DMS114 treated with DMSO at 0.1 percent for 48 hours (cell line): ENCODE measurements around the gene FBXL19.

Experiments used
- DNase-seq: peaks from one replicate; lab custom pipeline; 2025; ENCODE audit not compliant: unreplicated experiment; lab: John Stamatoyannopoulos, UW

Gene FBXL19

DNA sequence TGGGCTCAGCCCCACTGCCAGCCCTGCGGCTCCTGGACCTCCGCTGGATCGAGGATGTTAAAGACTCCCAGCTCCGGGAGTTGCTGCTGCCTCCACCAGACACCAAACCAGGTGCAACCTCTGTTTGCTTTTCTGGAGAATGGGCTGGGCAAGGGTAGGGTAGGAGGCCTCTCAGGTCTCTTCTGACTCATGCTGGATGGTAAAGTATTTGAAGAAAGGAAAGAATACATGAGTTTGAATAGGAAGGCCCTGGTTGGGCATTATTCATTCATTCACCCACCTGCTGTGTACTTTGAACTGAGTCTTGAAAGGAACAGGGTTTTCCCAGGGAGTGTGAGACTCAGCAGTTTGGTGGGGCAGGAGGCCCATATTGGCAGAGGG lies 19.0 kb downstream of the FBXL19 start:
- DNase-seq: no peak

DNA sequence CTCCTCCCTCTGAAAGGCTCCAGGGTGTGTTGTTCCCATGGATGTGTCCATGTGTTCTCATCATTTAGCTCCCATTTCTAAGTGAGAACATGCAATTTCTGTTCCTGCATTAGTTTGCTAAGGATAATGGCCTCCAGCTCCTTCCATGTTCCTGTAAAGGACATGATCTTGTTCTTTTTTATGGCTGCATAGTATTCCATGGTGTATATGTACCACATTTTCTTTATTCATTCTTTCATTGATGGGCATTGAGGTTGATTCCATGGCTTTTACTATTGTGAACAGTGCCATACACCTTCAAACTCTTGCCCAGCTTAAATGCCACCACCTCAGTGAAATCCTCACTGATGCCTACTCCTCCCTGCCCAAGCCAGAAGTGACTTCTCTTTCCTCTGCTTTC lies 21.0 kb downstream of the FBXL19 start:
- no peak for DNase-seq

DNA sequence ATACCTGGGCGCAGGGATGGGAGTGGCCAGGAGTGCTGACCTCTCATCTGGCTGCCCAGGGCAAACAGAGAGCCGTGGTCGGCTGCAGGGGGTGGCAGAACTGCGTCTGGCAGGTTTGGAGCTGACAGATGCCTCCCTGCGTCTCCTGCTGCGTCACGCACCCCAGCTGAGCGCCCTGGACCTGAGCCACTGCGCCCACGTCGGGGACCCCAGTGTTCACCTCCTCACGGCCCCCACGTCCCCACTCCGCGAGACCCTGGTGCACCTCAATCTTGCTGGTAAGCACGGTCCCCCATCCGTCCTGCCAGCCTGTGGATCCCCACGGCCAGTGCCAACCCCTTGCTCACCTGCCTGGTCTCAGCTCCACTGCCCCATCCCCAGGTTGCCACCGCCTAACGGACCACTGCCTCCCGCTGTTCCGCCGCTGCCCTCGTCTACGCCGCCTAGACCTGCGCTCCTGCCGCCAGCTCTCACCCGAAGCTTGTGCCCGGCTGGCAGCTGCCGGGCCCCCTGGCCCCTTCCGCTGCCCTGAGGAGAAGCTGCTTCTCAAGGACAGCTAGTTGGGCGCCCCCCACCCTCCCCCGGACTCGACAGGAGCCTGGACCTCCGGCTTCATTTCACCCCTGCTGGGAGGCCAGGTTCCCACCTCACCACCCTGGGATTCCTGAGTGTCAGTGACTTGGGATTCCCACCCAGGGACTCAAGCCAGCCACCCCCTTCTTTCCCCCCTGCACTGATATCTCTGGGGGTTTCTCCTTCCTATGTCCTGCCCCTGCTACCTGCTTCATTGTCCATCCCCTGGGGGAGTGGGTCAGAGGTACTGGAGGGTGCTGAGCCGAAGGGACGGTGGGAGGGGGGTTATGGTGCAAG lies 23.5 kb downstream of the FBXL19 start:
- DNase-seq: no peak

DNA sequence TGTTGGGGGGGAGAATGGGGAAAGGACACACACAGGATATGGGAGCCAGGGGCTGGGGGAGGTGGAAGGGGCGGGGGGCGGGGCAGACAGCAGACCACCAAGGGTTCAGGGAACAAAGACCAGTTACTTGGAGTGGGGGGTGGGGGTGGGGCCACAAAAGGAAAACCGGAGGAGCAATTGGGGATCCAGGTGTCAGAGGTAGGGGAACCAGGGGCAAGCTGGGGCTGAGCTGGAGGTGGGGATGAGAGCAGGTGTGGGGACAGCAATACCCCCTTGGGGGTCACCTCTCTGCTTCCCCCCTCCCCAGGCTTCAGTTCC lies 24.1 kb downstream of the FBXL19 start:
- DNase-seq: no peak

DNA sequence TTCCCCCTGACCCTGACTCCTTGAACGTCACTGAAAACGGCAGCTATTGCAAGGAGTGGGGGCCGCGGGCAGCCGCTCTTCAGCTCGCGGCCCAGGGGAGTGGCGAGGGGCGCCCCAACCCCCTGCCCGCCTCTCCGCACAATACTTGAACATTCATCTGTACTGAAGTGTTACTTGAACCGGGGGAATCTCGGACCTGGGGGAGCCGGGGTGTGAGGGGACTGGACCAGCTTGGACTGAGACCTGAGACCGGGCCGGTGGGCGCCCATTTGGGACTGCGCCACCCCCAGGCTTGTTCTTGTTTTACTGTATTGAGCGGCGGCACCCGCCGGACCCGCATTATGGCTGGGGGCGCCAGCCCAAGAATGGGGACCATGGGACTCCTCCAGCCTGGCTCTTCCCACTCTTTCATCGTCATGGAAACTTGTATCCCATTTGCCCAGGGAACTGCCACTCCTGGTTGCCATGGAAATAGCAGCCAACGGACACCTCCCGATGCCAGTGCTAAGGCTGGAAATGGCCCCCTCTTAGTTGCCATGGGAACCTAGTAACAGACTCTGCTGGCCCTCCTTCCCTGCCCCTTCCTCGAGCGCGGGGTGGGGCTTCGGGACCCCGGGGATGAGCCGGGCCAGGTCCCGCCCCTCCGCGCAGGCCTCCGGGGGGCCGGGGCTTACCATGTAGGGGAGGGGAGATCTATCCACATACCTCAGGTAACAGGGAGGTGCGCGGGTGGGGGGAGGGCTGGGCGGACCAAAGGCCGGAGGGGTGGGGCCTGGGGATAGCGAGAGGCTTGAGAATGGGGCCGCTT lies 24.7 kb downstream of the FBXL19 start:
- DNase-seq: peak; percentile 98

DNA sequence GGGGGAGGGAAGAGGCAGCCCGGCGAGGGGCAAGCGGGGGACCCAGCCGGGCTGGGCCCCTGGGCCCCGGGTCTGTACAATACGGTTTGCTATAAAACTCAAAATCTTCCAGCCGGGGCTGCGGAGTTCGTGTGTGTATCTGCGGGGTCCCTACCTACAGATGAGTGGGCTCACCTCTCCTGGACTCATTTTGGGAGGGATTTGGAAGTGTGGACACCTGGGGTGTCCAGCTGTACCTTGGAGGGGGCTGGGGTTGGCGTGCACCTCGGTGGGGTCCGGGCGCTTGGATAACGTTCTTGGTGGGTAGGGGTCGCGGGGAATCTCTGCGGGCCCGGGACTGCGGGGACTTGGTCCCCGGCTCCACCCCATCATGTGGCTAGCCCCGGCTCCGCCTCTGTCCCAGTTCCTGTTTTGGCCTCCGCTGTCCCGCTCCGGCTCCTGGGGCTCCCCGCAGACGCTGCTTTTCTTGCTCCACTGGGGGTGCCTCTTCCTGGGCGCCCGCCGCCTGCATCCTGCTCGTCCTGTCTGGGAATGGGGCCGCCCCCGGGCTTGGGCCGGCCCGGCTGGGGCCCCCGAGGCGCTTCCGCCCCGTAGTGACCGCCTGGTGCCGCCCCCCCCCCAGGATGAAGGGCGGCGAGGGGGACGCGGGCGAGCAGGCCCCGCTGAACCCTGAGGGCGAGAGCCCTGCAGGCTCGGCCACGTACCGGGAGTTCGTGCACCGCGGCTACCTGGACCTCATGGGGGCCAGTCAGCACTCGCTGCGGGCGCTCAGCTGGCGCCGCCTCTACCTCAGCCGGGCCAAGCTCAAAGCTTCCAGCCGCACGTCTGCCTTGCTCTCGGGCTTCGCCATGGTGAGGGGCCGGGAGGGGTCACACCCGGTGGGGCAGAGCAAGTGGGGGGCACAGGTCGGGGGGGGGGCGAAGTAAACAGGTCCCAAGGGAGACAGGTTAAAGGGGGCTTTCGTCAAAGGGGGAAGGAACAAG lies 25.6 kb downstream of the FBXL19 start, which contains the start of gene ORAI3:
Gene ORAI3 (plus strand): TSS at position 402 of the 983 bp plus-strand sequence. CDS start 222 bp downstream, at position 624.
- peak; percentile 50 for DNase-seq

DNA sequence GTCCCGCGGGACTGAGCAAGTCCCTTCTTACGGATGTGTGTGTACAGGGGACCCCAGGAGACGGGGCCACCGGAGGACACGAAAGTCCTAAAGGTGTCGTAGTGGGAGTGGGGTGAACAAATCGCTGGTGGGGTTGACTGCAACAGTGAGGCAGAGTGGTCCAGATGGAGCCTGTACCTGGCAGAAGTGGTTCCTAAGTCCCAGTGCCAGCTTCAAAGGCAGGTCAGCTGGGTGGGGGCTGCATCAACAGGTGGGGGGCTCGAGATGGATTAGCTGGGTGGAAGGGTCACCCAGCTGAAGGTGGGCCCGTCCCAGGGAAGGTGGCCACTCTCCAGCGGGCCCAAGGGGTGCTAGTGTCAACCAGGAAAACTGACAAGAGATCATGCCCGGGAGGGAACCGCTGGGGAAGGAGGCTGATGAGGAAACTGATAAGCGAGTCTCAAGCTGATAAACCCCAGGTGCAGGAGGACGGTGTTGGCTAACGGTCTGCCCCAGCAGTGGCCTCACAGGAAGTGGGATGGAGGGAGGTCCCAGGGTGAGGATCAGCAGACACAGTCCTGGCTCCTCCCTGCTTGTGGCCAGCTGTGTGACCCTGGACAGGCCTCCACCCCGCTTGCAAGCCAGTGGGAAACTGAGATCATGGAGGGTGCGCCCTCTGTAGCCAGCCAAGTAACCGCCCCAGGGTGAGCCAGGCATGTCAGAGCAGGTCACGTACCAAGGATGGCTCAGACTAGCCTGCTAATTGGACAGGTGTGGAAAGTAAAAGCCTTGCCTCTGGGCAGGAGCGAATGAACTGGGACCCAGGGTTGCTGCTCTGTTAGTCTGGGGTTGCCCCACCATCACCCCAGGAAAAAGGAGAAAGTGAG lies 26.5 kb downstream of the FBXL19 start:
- DNase-seq: no peak

DNA sequence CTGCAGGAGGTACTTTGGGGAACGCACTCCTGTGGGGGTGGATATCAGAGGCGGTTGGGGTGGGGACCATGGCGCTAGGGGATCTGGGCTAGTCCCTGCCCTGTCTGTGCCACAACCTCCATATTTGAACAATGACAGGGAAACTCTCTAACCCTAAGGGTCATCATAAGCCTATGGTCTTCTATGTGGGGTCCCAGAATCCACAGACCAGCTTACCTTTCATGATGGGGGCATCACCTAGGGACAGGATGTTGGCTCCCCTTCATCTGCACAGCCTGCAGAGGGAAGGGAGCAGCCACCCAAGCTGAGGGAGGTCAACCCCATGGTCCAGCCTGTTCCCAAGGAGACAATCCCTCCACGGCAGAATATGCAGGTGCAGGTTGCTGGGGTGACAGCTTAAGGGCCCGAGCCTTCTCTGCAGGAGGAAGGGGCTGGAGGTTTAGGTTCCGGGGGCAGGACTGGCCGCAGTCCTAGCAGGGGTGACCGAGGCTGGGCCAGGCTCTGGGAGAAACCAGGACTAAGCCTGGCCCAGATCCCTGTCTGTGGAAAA lies 27.2 kb downstream of the FBXL19 start:
- no peak for DNase-seq

DNA sequence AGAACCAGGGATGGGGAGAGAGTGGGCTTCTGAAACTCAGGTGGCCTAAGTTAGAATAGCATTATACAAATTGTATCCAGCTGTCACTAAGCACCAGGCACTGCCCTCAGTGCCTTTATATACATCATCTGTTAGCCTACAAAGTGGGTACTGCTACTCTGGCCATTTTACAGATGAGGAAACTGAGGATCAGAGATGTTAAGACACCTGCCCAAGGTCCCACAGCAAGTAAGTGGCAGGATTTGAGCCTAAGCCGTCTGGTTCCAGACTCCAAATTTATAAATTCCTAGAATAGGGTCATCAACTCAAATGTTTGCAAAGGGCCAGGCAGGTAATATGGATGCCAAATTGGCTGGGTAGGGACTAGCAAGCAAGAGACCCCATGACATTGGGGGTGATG lies 27.8 kb downstream of the FBXL19 start:
- no peak for DNase-seq

DNA sequence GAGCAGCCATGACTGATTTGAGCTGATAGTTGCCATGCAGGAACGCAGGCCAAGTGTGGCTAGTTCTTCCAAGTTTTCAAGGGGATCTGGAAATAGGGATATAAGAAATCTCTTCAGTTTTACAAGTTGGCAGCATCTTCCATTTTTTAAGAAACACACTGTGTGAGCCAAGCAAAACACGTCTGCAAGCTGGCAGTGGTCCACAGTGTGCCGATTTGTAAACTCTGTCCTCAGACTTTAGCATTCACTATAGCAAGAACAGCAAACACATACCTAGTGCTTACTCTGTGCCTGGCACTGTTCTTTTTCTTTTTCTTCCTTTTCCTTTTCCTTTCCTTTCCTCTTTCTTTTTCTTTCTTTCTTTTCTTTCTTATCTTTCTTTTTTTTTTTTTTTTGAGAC lies 28.4 kb downstream of the FBXL19 start:
- DNase-seq: no peak

DNA sequence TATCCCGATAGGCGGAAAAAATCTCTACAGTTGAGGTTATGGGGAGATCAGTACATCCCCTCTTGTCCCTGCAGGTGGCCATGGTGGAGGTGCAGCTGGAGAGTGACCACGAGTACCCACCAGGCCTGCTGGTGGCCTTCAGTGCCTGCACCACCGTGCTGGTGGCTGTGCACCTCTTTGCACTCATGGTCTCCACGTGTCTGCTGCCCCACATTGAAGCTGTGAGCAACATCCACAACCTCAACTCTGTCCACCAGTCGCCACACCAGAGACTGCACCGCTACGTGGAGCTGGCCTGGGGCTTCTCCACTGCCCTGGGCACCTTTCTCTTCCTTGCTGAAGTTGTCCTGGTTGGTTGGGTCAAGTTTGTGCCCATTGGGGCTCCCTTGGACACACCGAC lies 29.7 kb downstream of the FBXL19 start:
- no peak for DNase-seq

DNA sequence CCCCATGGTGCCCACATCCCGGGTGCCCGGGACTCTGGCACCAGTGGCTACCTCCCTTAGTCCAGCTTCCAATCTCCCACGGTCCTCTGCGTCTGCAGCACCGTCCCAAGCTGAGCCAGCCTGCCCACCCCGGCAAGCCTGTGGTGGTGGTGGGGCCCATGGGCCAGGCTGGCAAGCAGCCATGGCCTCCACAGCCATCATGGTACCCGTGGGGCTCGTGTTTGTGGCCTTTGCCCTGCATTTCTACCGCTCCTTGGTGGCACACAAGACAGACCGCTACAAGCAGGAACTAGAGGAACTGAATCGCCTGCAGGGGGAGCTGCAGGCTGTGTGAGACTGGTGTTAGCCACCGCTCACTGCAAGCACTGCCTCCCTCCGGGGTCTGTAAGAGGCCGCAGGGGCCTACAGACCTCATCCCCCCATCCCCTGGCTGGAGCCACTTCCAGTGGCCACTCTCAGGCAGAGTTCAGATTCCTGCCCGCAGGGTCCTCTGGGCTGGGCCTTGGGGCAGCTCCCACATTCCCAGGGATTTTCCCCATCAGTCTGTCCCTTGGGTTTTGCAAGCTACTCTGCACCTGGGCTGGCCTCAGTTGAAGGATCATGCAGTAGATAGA lies 30.2 kb downstream of the FBXL19 start:
- DNase-seq: peak; percentile 43

DNA sequence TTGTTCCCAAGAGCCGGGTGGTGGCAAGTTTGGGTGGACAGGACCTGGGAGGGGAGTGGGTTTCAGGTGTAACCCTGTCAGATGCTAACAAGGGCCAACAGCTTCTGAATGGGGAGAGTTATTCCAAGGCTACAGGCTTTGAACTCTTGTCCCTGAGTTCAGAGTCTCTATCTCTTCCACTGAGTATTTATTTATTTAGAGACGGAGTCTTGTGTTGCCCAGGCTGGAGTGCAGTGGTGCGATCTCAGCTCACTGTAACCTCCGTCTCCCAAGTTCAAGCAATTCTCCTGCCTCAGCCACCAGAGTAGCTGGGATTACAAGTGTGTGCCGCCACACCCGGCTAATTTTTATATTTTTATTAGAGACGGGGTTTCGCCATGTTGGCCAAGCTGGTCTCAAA lies 31.6 kb downstream of the FBXL19 start:
- DNase-seq: no peak

DNA sequence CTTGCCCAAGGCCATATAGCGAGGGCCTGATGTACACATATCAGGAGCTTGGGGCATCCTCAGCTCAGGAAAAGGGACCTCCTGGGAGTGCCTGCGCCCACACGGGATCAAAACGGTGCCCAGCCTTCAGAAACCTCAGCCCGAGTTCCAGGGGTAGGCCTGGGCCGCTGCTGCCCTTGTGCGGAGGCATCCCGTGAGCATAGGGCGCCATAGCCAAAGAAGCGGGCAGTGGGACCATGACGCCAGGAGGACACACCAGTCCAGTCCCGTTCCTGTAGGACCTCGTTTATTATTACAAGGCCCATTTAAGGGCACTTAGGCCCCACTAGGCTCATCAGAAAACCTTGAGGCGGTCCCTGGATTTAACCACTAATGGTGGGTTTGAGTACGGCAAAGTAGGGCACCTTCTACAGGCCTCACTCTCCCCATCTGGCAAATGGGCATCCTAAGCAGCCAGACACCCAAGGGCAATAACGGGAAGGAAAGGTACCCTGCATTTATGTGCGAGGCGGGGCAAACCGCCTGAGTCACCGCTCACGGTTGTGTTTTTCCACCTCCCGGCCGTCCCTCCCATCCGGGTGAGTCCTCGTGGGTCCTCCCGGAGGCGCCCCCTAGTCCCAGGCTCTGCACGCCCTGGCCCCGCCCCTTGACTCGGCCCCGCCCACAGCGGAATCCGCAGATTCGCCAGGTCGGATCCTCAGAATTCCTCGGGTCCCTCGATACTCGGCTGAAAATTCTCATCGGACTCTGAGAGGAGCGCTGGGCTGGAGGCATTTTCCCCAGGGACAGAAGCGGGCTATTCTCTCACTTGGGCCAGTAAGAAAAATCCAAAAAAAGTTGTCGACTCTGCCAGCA lies 33.5 kb downstream of the FBXL19 start:
- DNase-seq: peak; percentile 69

DNA sequence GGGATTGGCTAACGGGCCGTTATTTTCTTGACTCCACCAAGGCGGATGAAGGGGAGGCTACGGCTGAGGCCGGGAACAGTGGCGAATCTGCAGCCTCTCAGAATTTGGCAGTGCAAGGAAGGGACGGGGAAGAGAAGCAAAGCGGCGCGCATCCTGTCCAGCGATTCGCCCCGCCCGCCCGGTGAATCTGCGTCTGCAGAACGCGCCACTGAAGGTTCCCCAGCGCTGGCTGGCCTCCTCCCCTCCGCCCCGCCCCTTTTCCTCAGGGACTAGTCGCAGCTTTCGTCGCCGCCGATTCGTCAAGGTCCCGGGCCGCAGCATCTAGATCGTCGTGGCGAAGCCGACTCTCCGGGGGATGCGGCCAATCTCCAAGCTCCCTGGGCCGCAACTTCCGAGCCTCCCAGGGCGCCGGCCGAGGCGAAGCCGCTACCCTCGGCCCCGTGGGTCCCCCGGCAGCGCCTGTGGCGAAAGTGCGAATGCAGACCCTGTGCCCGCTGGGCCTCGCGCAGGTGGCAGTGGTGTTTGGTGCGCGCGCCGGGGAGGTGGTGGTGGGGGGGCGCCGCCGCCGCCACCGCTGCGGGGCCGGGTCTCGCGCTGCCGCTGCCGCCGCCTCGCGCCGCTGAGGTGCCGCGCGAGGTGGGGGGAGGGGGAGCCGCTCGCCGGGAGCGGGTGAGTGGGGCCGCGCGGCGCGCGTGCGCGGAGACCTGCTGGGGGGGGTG lies 34.2 kb downstream of the FBXL19 start, which contains the start of gene SETD1A:
Gene SETD1A (plus strand): TSS at position 299 of the 719 bp plus-strand sequence. CDS start 978 bp downstream, outside the sequence.
- DNase-seq: peak; percentile 87

DNA sequence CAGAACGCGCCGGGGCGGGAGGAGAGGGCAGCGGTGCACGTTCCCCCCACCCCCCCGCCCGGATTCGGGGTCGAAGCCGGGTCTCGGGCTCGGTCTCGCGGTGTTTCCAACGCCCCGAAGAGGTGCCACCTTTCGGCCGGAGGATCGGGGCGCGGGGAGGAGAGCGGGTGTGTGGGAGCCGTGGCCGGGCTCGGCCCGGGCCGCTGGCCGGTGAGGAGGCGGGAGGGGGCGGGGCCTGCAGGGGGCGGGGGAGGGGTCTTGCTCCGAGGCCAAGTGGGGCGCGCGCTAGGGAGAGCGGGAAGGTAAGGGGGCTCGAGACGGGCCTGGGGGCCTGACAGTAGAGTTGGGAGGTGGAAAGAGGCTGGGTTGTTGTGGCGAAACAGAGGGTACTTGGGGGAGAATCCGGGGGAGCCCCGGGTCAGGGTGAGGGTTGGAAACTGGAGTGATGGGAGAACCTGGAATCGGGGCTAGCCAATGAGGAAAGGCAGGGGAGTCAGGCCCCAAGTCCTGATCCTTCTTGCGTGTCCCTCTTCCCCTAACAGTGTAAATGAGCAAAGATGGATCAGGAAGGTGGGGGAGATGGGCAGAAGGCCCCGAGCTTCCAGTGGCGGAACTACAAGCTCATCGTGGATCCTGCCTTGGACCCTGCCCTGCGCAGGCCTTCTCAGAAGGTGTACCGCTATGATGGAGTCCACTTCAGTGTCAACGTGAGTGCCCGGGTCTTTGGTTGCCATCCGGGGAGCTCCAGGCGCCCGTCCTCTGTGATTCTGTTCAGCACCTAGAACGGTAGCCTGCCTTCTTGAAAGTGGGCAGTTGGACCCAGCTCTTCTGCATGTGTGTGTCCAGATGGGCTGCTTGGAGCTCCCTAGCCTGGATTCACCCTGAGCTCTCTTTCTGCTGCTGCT lies 35.1 kb downstream of the FBXL19 start:
- DNase-seq: no peak

DNA sequence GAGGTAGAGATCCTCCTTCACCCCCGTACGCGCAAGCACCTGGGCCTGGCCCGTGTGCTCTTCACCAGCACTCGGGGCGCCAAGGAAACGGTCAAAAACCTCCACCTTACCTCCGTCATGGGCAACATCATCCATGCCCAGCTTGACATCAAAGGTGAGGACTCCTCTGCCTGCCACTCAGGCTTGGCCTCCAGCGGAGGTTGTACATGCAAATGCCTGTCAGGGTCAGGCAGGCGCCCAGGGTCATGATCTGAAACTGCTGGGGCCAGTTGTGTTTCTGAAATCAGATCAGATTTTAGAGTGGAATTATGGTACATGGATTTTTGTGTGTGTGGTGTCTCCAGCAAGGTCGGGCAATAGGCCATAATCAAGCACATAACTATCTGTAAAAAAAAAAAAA lies 38.0 kb downstream of the FBXL19 start:
- no peak for DNase-seq
